HepG2 (cell line): Measurements from ENCODE around the gene FMNL2. TPM values are rescaled to one million over a fixed set of nuclear protein-coding genes. Genes with fewer than 3 reads are reported as not detected.

ENCODE experiments used
- ARNT2 ChIP-seq: sonication (generic); formaldehyde crosslinking; IDR thresholded peaks from 2 replicates; pipeline ENCODE4 v1.8.0; 2022; ENCODE audit warnings: mild to moderate bottlenecking, low read depth, missing genetic modification reagents, moderate library complexity
- CHCHD3 ChIP-seq: sonication (generic); formaldehyde crosslinking; IDR thresholded peaks from 2 replicates; pipeline ENCODE4 v1.8.0; 2022; ENCODE audit warnings: mild to moderate bottlenecking, missing genetic modification reagents, moderate library complexity
- EED ChIP-seq: sonication (generic); formaldehyde crosslinking; IDR thresholded peaks from 2 replicates; pipeline ENCODE4 v1.5.0; 2020; ENCODE audit warnings: mild to moderate bottlenecking, missing genetic modification reagents
- FOXP1 ChIP-seq, 2 experiments: fragments of 450-650 bp in 1 of 2; IDR thresholded peaks; 2 replicates each; pipeline ENCODE4 v1.6.1; 2017 to 2018; ENCODE audit warnings: antibody characterized with exemption in 1 of 2
- KAT2B ChIP-seq: fragments of 150-350 bp; IDR thresholded peaks from 2 replicates; pipeline ENCODE4 v1.6.1; 2014; ENCODE audit warnings: low read depth, low read length, borderline replicate concordance
- NCOA1 ChIP-seq: sonication (generic); formaldehyde crosslinking; IDR thresholded peaks from 2 replicates; pipeline ENCODE4 v1.9.0; 2021; ENCODE audit warnings: missing genetic modification reagents
- POGZ ChIP-seq: sonication (generic); formaldehyde crosslinking; IDR thresholded peaks from 2 replicates; pipeline ENCODE4 v1.4.0; 2020; ENCODE audit warnings: mild to moderate bottlenecking, missing genetic modification reagents
- SALL1 ChIP-seq: sonication (generic); formaldehyde crosslinking; IDR thresholded peaks from 2 replicates; pipeline ENCODE4 v1.8.0; 2022; ENCODE audit warnings: mild to moderate bottlenecking, missing genetic modification reagents
- SIN3A ChIP-seq: IDR thresholded peaks from 2 replicates; pipeline ENCODE4 v1.6.1; 2011; ENCODE audit warnings: low read depth, mild to moderate bottlenecking, control low read depth, low read length, borderline replicate concordance
- TBX2 ChIP-seq: sonication (generic); formaldehyde crosslinking; IDR thresholded peaks from 2 replicates; pipeline ENCODE4 v1.5.0; 2020; ENCODE audit warnings: missing genetic modification reagents, mild to moderate bottlenecking, borderline replicate concordance
- ZBTB21 ChIP-seq: sonication (generic); formaldehyde crosslinking; IDR thresholded peaks from 2 replicates; pipeline ENCODE4 v1.4.0; 2020; ENCODE audit warnings: missing genetic modification reagents
- ZFP62 ChIP-seq: sonication (generic); formaldehyde crosslinking; IDR thresholded peaks from 2 replicates; pipeline ENCODE4 v1.4.0; 2020; ENCODE audit warnings: missing genetic modification reagents
- ZNF30 ChIP-seq: sonication (generic); formaldehyde crosslinking; IDR thresholded peaks from 2 replicates; pipeline ENCODE4 v1.5.0; 2020; ENCODE audit warnings: mild to moderate bottlenecking, missing genetic modification reagents
- ZNF460 ChIP-seq: sonication (generic); formaldehyde crosslinking; IDR thresholded peaks from 2 replicates; pipeline ENCODE4 v1.5.1; 2020; ENCODE audit warnings: missing genetic modification reagents, mild to moderate bottlenecking, borderline replicate concordance
- ZNF546 ChIP-seq: sonication (generic); formaldehyde crosslinking; conservative IDR thresholded peaks from 2 replicates; pipeline ENCODE4 v1.8.1; 2023; ENCODE audit warnings: mild to moderate bottlenecking, missing genetic modification reagents
- ZNF570 ChIP-seq: sonication (generic); formaldehyde crosslinking; IDR thresholded peaks from 2 replicates; pipeline ENCODE4 v1.4.0; 2020; ENCODE audit warnings: mild to moderate bottlenecking, missing genetic modification reagents, borderline replicate concordance
- ZNF589 ChIP-seq: sonication (generic); formaldehyde crosslinking; conservative IDR thresholded peaks from 2 replicates; pipeline ENCODE4 v1.8.0; 2022; ENCODE audit warnings: mild to moderate bottlenecking, moderate library complexity, missing genetic modification reagents
- ZNF788 ChIP-seq: sonication (generic); formaldehyde crosslinking; IDR thresholded peaks from 2 replicates; pipeline ENCODE4 v1.5.0; 2020; ENCODE audit warnings: mild to moderate bottlenecking, missing genetic modification reagents, borderline replicate concordance
- polyA plus RNA-seq, 8 experiments: library from polyadenylated mRNA; depleted of rRNA in 3 of 8; stranded (reverse) in 7 of 8; unstranded in 1 of 8; fragments of >200 nt; fragmentation: Illumina TruSeq in 4 of 8; extraction: Trizol in 4 of 8; gene quantifications; 2 replicates each; pipeline versions ENCODE4 v1.2.1 to v1.2.3, GENCODE V29; 2011 to 2016; ENCODE audit warnings: low read depth in 4 of 8, missing spikeins in 1 of 8, mixed read lengths in 1 of 8; ENCODE audit not compliant: insufficient read depth in 1 of 8
- total RNA-seq, 5 experiments: library from RNA; depleted of rRNA; stranded (reverse); fragments of >200 nt; fragmentation: Illumina TruSeq; extraction: Trizol; gene quantifications; 2 replicates each; pipeline ENCODE4 v1.2.3, GENCODE V29; 2016; ENCODE audit warnings: low read depth in 1 of 5
- TF ChIP-seq, protein P1 (sequence below): sonication (generic); formaldehyde crosslinking; IDR thresholded peaks from 2 replicates; pipeline ENCODE4 v1.5.0; 2020; ENCODE audit warnings: mild to moderate bottlenecking, missing genetic modification reagents
- TF ChIP-seq, protein P2 (sequence below): fragments of 450-650 bp; IDR thresholded peaks from 2 replicates; pipeline ENCODE4 v1.6.1; 2017; ENCODE audit warnings: mild to moderate bottlenecking
- TF ChIP-seq, protein P3 (sequence below): sonication (generic); formaldehyde crosslinking; conservative IDR thresholded peaks from 2 replicates; pipeline ENCODE4 v1.4.0; 2020; ENCODE audit warnings: mild to moderate bottlenecking, missing genetic modification reagents, moderate library complexity

The FMNL2 gene
- total and polyA plus RNA-seq, 2 of the 13 experiments (the other 11 are each of a cell fraction or from before 2014, with no cell fraction given), result 66.5 to 67.7 TPM

DNA sequence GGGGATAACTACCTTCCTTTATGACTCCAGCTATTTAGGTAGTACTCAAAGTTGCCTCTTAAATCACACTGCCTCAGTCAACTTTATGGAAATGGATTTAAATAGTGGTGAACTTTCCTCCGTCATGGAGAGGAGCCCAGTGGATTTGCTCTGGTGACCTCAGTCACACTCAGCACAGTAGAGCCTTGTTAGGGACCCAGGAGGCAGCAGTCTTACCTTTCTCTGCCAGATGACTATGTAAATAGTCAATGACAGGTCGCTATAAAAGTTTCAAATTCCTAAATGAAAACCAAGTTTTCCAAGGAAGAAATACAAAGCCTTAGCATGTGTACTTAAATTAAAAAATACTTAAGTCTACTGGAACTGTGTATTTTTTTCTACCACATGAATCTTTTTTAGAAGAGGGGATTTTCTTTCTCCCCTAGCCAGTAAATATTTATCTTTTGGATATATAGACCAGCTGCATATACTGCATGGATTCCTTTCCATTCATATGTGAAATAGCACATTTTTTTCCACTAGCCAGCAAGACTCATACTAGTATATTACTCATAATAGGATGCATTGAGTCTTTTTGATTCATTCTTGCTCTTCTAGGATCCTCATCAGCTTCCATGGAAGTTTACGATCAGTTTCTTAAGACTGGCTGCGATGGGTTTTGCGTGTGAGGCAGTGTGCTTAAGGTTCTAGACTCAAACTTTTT, 147.1 kb downstream of the FMNL2 start (continued):
- TF ChIP-seq ARNT2 (CRISPR knock-in tag) (no peak), ZNF546 (no peak), FOXP1 (IDR thresholded peaks at IDR 0.05) (no peak), FOXP1 (CRISPR knock-in tag; IDR thresholded peaks at IDR 0.05) (0 out of 2 replicates have a peak, but pooled peaks have one; percentile 14), EED (no peak), ZNF788 (CRISPR knock-in tag) (no peak), NCOA1 (CRISPR knock-in tag) (no peak), CHCHD3 (CRISPR knock-in tag) (no peak), KAT2B (no peak), ZBTB21 (CRISPR knock-in tag) (no peak), ZFP62 (CRISPR knock-in tag) (no peak), ZNF570 (no peak), SALL1 (CRISPR knock-in tag) (peak; percentile 27; the same call in 1 of the 2 replicates), ZNF460 (no peak), ZNF30 (CRISPR knock-in tag) (no peak), ZNF589 (CRISPR knock-in tag) (no peak), TBX2 (peak; percentile 34; the same call in 1 of the 2 replicates), POGZ (CRISPR knock-in tag) (0 out of 2 replicates have a peak, but pooled peaks have one; percentile 61), SIN3A (no peak)
- TF ChIP-seq, protein P1, sequence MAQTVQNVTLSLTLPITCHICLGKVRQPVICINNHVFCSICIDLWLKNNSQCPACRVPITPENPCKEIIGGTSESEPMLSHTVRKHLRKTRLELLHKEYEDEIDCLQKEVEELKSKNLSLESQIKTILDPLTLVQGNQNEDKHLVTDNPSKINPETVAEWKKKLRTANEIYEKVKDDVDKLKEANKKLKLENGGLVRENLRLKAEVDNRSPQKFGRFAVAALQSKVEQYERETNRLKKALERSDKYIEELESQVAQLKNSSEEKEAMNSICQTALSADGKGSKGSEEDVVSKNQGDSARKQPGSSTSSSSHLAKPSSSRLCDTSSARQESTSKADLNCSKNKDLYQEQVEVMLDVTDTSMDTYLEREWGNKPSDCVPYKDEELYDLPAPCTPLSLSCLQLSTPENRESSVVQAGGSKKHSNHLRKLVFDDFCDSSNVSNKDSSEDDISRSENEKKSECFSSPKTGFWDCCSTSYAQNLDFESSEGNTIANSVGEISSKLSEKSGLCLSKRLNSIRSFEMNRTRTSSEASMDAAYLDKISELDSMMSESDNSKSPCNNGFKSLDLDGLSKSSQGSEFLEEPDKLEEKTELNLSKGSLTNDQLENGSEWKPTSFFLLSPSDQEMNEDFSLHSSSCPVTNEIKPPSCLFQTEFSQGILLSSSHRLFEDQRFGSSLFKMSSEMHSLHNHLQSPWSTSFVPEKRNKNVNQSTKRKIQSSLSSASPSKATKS, result no peak
- TF ChIP-seq, protein P2, sequence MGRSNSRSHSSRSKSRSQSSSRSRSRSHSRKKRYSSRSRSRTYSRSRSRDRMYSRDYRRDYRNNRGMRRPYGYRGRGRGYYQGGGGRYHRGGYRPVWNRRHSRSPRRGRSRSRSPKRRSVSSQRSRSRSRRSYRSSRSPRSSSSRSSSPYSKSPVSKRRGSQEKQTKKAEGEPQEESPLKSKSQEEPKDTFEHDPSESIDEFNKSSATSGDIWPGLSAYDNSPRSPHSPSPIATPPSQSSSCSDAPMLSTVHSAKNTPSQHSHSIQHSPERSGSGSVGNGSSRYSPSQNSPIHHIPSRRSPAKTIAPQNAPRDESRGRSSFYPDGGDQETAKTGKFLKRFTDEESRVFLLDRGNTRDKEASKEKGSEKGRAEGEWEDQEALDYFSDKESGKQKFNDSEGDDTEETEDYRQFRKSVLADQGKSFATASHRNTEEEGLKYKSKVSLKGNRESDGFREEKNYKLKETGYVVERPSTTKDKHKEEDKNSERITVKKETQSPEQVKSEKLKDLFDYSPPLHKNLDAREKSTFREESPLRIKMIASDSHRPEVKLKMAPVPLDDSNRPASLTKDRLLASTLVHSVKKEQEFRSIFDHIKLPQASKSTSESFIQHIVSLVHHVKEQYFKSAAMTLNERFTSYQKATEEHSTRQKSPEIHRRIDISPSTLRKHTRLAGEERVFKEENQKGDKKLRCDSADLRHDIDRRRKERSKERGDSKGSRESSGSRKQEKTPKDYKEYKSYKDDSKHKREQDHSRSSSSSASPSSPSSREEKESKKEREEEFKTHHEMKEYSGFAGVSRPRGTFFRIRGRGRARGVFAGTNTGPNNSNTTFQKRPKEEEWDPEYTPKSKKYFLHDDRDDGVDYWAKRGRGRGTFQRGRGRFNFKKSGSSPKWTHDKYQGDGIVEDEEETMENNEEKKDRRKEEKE, result no peak
- TF ChIP-seq, protein P3, sequence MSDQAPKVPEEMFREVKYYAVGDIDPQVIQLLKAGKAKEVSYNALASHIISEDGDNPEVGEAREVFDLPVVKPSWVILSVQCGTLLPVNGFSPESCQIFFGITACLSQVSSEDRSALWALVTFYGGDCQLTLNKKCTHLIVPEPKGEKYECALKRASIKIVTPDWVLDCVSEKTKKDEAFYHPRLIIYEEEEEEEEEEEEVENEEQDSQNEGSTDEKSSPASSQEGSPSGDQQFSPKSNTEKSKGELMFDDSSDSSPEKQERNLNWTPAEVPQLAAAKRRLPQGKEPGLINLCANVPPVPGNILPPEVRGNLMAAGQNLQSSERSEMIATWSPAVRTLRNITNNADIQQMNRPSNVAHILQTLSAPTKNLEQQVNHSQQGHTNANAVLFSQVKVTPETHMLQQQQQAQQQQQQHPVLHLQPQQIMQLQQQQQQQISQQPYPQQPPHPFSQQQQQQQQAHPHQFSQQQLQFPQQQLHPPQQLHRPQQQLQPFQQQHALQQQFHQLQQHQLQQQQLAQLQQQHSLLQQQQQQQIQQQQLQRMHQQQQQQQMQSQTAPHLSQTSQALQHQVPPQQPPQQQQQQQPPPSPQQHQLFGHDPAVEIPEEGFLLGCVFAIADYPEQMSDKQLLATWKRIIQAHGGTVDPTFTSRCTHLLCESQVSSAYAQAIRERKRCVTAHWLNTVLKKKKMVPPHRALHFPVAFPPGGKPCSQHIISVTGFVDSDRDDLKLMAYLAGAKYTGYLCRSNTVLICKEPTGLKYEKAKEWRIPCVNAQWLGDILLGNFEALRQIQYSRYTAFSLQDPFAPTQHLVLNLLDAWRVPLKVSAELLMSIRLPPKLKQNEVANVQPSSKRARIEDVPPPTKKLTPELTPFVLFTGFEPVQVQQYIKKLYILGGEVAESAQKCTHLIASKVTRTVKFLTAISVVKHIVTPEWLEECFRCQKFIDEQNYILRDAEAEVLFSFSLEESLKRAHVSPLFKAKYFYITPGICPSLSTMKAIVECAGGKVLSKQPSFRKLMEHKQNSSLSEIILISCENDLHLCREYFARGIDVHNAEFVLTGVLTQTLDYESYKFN (CRISPR knock-in tag), result peak; percentile 57
